CD14-positive monocyte (primary cell): Measurements from ENCODE around the gene SP7. TPM values are rescaled to one million over a fixed set of nuclear protein-coding genes. Genes with fewer than 3 reads are reported as not detected.

Experiments
- DNase-seq, 3 donors: peaks; one replicate each; pipeline ENCODE4 v3.0.0-alpha.2; 2011 to 2022
- H2AFZ ChIP-seq: 2 replicates; pipeline ENCODE4 v1.6.0; 2012; ENCODE audit warnings: mild to moderate bottlenecking, low read depth, low read length, inconsistent platforms; ENCODE audit not compliant: insufficient read depth, poor library complexity, severe bottlenecking
- H3K27ac ChIP-seq, 2 donors: 1 replicate in 1 of 2; 2 replicates in 1 of 2; pipeline ENCODE4 v1.5.1; 2012 to 2013; ENCODE audit warnings: low read length in 2 of 2, control low read depth in 1 of 2, inconsistent platforms in 1 of 2, low read depth in 1 of 2, mild to moderate bottlenecking in 1 of 2
- H3K27me3 ChIP-seq, 2 donors: one replicate each; pipeline versions ENCODE4 v1.6.0 to v1.6.1; 2011 to 2013; ENCODE audit warnings: low read length in 2 of 2; ENCODE audit not compliant: control insufficient read depth in 2 of 2, insufficient read depth in 2 of 2
- H3K36me3 ChIP-seq, 2 donors: replicated peaks in 1 of 2; 1 replicate in 1 of 2; 2 replicates in 1 of 2; pipeline versions ENCODE4 v1.5.1 to v1.6.1; 2012 to 2013; ENCODE audit warnings: low read length in 2 of 2, control low read depth in 1 of 2, inconsistent platforms in 1 of 2, mild to moderate bottlenecking in 1 of 2; ENCODE audit not compliant: insufficient read depth in 2 of 2, control insufficient read depth in 1 of 2
- H3K4me1 ChIP-seq, 2 donors: 1 replicate in 1 of 2; 2 replicates in 1 of 2; pipeline versions ENCODE4 v1.5.1 to v1.6.1; 2012 to 2013; ENCODE audit warnings: low read length in 2 of 2, control low read depth in 1 of 2, inconsistent platforms in 1 of 2, mild to moderate bottlenecking in 1 of 2, moderate library complexity in 1 of 2; ENCODE audit not compliant: insufficient read depth in 2 of 2, control insufficient read depth in 1 of 2
- H3K4me2 ChIP-seq: replicated peaks from 2 replicates; pipeline ENCODE3; 2012; ENCODE audit warnings: low read length, moderate library complexity, mild to moderate bottlenecking; ENCODE audit not compliant: poor library complexity, severe bottlenecking; ENCODE audit errors: extremely low read depth
- H3K4me3 ChIP-seq, 3 experiments: fragments of 200-600 bp in 1 of 3; sonication (generic) in 1 of 3; replicated peaks in 1 of 3; 1 replicate in 2 of 3; 2 replicates in 1 of 3; pipeline ENCODE4 v1.5.1; 2011 to 2013; ENCODE audit warnings: low read length in 3 of 3, mild to moderate bottlenecking in 3 of 3, control low read depth in 2 of 3, low read depth in 2 of 3, inconsistent platforms in 1 of 3, moderate library complexity in 1 of 3
- H3K79me2 ChIP-seq: 2 replicates; pipeline ENCODE4 v1.6.0; 2012; ENCODE audit warnings: mild to moderate bottlenecking, control low read depth, inconsistent platforms, low read length, moderate library complexity; ENCODE audit not compliant: insufficient read depth
- H3K9ac ChIP-seq: 2 replicates; pipeline ENCODE4 v1.6.0; 2017; ENCODE audit warnings: low read length, mild to moderate bottlenecking; ENCODE audit not compliant: insufficient read depth, poor library complexity, severe bottlenecking
- H3K9me3 ChIP-seq, 2 donors: replicated peaks in 1 of 2; 1 replicate in 1 of 2; 2 replicates in 1 of 2; pipeline versions ENCODE4 v1.5.1 to v1.6.1; 2012 to 2013; ENCODE audit warnings: low read length in 2 of 2, control low read depth in 1 of 2; ENCODE audit not compliant: control insufficient read depth in 1 of 2, insufficient read depth in 1 of 2
- H4K20me1 ChIP-seq: 2 replicates; pipeline ENCODE4 v1.6.0; 2012; ENCODE audit warnings: mild to moderate bottlenecking, low read length, control low read depth, moderate library complexity; ENCODE audit not compliant: insufficient read depth
- H3K27ac Mint-ChIP-seq, 7 donors: one replicate each; pipeline ENCODE4 v1.8.0; 2020; ENCODE audit warnings: mild to moderate bottlenecking in 7 of 7, mixed read lengths in 7 of 7, moderate library complexity in 6 of 7, inconsistent platforms in 2 of 7
- H3K27me3 Mint-ChIP-seq, 3 donors: one replicate each; pipeline ENCODE4 v1.8.0; 2021 to 2022; ENCODE audit warnings: low read depth in 3 of 3, mild to moderate bottlenecking in 3 of 3, mixed read lengths in 3 of 3, moderate library complexity in 3 of 3, inconsistent platforms in 1 of 3
- H3K36me3 Mint-ChIP-seq, 2 donors: one replicate each; pipeline ENCODE4 v1.8.0; 2020; ENCODE audit warnings: mixed read lengths in 2 of 2, inconsistent platforms in 1 of 2, mild to moderate bottlenecking in 1 of 2
- H3K4me1 Mint-ChIP-seq: one replicate; pipeline ENCODE4 v1.8.0; 2020; ENCODE audit warnings: mild to moderate bottlenecking, mixed read lengths
- H3K4me3 Mint-ChIP-seq, 2 donors: one replicate each; pipeline ENCODE4 v1.8.0; 2020; ENCODE audit warnings: mild to moderate bottlenecking in 2 of 2, mixed read lengths in 2 of 2, moderate library complexity in 1 of 2
- H3K9me3 Mint-ChIP-seq, 7 donors: one replicate each; pipeline ENCODE4 v1.8.0; 2020 to 2022; ENCODE audit warnings: mixed read lengths in 7 of 7, mild to moderate bottlenecking in 6 of 7, moderate library complexity in 6 of 7, inconsistent platforms in 2 of 7
- whole genome bisulfite sequencing: methylation state at CpG from one replicate; pipeline ENCODE4 v1.1.5; 2013; ENCODE audit warnings: missing lambda C conversion rate; ENCODE audit not compliant: insufficient coverage; 5-methylcytosine and 5-hydroxymethylcytosine counted together
- intact Hi-C, 2 donors: fragments of 100-400 bp; cut with micrococcal nuclease; formaldehyde crosslinking; loops; one replicate each; pipeline versions ENCODE4 v1.15.0 to v1.15.1; 2023
- polyA plus RNA-seq, 3 donors: library from polyadenylated mRNA; depleted of rRNA in 1 of 3; unstranded in 2 of 3; stranded (reverse) in 1 of 3; fragments of 300-500 nt in 2 of 3; fragments of >200 nt in 1 of 3; fragmentation: Illumina TruSeq in 2 of 3; gene quantifications; 1 replicate in 2 of 3; 2 replicates in 1 of 3; pipeline ENCODE4 v1.2.3, GENCODE V29; 2012 to 2021
- TF ChIP-seq, protein P1 (sequence below): fragments of 200-600 bp; IDR thresholded peaks from one replicate; pipeline ENCODE4 v1.8.0; 2022; ENCODE audit warnings: antibody characterized with exemption, mild to moderate bottlenecking

SP7 gene
- polyA plus RNA-seq, 3 donors, result 0.04 TPM; not detected in 2

DNA sequence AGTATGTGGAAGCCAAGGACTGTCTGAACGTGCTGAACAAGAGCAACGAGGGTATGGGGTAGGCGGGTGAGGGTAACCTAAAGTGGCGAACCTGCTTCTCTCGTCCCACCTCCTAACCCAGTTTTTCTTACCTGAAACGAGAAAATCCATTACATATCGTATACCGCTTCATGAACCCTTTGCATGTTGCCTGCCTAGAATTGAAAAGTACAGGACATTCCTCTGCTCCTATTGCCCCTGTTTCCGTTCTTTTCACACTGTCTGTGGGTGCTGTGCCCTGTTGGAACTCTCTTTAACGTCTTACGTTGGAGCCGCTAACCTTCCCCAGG, 40.3 kb downstream of the SP7 start:
- Mint-ChIP-seq H3K4me1 (peaks cover 56% of the 10 kb centered on the region), H3K27ac (peak overlapping the region; percentile 96 to 100 (median 99)), H3K9me3 (peaks cover 0 to 2% (median 0%) of the 10 kb centered on the region in 7 donors), H3K4me3 (peak overlapping the region; percentile 96 to 97), H3K27me3 (peaks cover 0 to 2% (median 0%) of the 10 kb centered on the region in 3 donors), H3K36me3 (peaks cover 23 to 47% of the 10 kb centered on the region in 2 donors)
- DNase-seq, result no peak
- peak overlapping the region; percentile 96 for H3K4me2 ChIP-seq
- no peaks in the 10 kb centered on the region for H3K9me3 ChIP-seq
- peaks cover 35% of the 10 kb centered on the region for H3K79me2 ChIP-seq
- H3K27ac ChIP-seq, result peak overlapping the region; percentile 78 to 97
- WGBS, result 3% methylated on average over 5 of the region's 12 CpGs
- H3K36me3 ChIP-seq, result peaks cover 13 to 27% of the 10 kb centered on the region in 2 donors
- no peaks in the 10 kb centered on the region for H3K27me3 ChIP-seq
- H3K4me1 ChIP-seq, result peaks cover 55 to 58% of the 10 kb centered on the region in 2 donors
- intact Hi-C loops, result loop anchor here in 1 of 2 donors (5.0 kb wide), 1 partner anchor 156 kb away; the partner anchor contains the start of gene PCBP2
- TF ChIP-seq, protein P1, sequence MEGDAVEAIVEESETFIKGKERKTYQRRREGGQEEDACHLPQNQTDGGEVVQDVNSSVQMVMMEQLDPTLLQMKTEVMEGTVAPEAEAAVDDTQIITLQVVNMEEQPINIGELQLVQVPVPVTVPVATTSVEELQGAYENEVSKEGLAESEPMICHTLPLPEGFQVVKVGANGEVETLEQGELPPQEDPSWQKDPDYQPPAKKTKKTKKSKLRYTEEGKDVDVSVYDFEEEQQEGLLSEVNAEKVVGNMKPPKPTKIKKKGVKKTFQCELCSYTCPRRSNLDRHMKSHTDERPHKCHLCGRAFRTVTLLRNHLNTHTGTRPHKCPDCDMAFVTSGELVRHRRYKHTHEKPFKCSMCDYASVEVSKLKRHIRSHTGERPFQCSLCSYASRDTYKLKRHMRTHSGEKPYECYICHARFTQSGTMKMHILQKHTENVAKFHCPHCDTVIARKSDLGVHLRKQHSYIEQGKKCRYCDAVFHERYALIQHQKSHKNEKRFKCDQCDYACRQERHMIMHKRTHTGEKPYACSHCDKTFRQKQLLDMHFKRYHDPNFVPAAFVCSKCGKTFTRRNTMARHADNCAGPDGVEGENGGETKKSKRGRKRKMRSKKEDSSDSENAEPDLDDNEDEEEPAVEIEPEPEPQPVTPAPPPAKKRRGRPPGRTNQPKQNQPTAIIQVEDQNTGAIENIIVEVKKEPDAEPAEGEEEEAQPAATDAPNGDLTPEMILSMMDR, result no peak
- peak overlapping the region; percentile 89 for H3K9ac ChIP-seq
- peak overlapping the region; percentile 96 to 97 (median 97) for H3K4me3 ChIP-seq
- H2AFZ ChIP-seq, result peak overlapping the region; percentile 86
- no peaks in the 10 kb centered on the region for H4K20me1 ChIP-seq

DNA sequence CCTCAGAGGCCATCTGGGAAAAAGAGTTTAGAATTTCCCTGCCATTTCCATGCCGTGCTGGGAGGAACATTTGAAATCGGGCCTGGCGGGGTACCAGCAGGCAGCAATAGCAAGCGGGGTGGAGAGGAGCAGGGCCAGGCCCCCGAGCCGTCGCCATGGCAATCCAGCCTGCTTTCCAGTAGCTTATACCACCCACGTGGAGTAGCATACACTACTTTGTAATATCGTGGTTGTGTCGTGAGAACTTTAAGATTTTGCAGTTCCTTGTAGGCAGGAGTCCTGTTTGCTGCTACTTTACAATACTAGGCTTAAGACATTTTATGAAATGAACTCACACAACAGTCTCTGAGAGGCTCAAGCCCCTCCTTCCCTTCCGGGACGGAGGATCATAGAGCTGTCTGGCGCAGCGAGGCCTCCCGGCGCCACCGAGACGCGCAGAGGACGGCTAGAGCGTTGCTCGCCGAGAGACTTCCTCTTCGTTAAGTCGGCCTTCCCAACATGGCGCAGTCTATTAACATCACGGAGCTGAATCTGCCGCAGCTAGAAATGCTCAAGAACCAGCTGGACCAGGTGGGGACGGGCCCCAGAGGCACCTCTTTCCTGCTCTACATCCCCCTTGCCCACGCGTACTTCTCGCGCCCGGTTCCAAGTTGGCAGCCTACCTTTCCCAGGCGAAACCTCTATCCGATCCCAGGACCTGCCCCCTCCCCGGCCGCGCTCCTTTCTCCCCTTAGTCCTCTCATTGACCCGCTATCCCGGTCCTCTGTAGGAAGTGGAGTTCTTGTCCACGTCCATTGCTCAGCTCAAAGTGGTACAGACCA, 40.9 kb downstream of the SP7 start, which contains the start of gene PFDN5:
Gene PFDN5 (plus strand): TSS at position 473 of the 821 bp plus-strand sequence. CDS start 26 bp downstream, at position 499.
- H3K36me3 ChIP-seq, result peaks cover 15 to 33% of the 10 kb centered on the region in 2 donors
- H3K9me3 ChIP-seq, result no peaks in the 10 kb centered on the region
- peak within 1 kb of the TSS; percentile 78 to 97 for H3K27ac ChIP-seq
- H3K27me3 ChIP-seq, result no peaks in the 10 kb centered on the region
- intact Hi-C loops, result loop anchor here in 1 of 2 donors (5.0 kb wide), 1 partner anchor 157 kb away; the partner anchor contains the start of gene PCBP2
- peak within 1 kb of the TSS; percentile 96 for H3K4me2 ChIP-seq
- TF ChIP-seq, protein P1, result no peak
- H3K9ac ChIP-seq, result peak within 1 kb of the TSS; percentile 89
- peak within 1 kb of the TSS; percentile 96 to 100 (median 99) for H3K27ac Mint-ChIP-seq
- peaks cover 0 to 2% (median 0%) of the 10 kb centered on the region in 7 donors for H3K9me3 Mint-ChIP-seq
- peak; percentile 79 to 87 (median 80) for DNase-seq
- WGBS, result 0% methylated on average over 24 of the region's 42 CpGs
- H3K4me3 Mint-ChIP-seq, result peak within 1 kb of the TSS; percentile 96 to 97
- peak within 1 kb of the TSS; percentile 96 to 97 (median 97) for H3K4me3 ChIP-seq
- H3K36me3 Mint-ChIP-seq, result peaks cover 23 to 47% of the 10 kb centered on the region in 2 donors
- H3K4me1 ChIP-seq, result peaks cover 50 to 53% of the 10 kb centered on the region in 2 donors
- peak within 1 kb of the TSS; percentile 86 for H2AFZ ChIP-seq
- peaks cover 50% of the 10 kb centered on the region for H3K4me1 Mint-ChIP-seq
- H3K79me2 ChIP-seq, result peaks cover 29% of the 10 kb centered on the region
- no peaks in the 10 kb centered on the region for H4K20me1 ChIP-seq
- peaks cover 0 to 2% (median 0%) of the 10 kb centered on the region in 3 donors for H3K27me3 Mint-ChIP-seq
